ENCODE results near the gene PAPOLG.

- TF ChIP-seq POLR2A (IDR thresholded peaks at IDR 0.05; ENCODE audit: low read length) = no peak
- no peak for TF ChIP-seq GATA1 (IDR thresholded peaks at IDR 0.05; ENCODE audit: low read depth, low read length)
Measured at GRCh38 chr2:60806595-60806987, 50.5 kb downstream of the PAPOLG start.

Measured in erythroblast (primary cell).